ENCODE measurements around the gene SNX20. TPM values are rescaled to one million over a fixed set of nuclear protein-coding genes. Genes with fewer than 3 reads are reported as not detected.

The SNX20 gene
- total and polyA plus RNA-seq, 2 of the 4 experiments (the other 2 are of a cell fraction), result not detected

DNA sequence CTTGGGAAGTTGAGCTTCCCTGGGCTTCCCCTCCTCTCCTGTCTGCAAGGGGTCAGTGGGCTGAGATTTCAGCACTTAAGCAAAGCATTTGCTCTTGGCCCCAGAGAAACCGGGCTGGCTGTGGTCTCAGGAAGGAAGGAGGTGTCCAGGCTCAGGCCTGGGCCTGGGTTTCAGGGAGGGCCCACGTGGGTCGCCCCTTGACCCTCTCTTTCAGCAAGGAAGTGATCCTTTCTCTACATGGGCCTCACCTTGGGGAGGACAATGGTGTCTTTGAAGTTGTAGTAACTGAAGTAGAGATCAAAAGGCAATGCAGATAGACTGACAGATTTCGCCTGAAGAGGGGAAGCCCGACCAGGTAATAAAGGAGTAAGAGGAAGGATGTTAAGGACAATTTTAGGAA lies 15.0 kb upstream of the SNX20 start:
- intact Hi-C loops (cut with micrococcal nuclease), result no loop called here
- Histone ChIP-seq H2AK5ac (ENCODE audit: low read depth, low read length) (no peak overlapping the region), H3K14ac (replicated peaks; ENCODE audit: low read depth, low read length) (no peak overlapping the region), H3K9me3 (ENCODE audit: control insufficient read depth, insufficient read depth, low read length) (no peaks in the 10 kb centered on the region), H3K4me2 (ENCODE audit: low read depth, low read length) (no peak overlapping the region), H2BK20ac (ENCODE audit: low read depth, low read length) (no peak overlapping the region), H4K91ac (ENCODE audit: insufficient read depth, low read depth, low read length) (no peak overlapping the region), H3K4me3 (ENCODE audit: insufficient read depth, low read depth, low read length) (no peak overlapping the region), H3K79me1 (ENCODE audit: low read depth in 1 of 2, low read length in 2 of 2) (no peaks in the 10 kb centered on the region), H3K18ac (ENCODE audit: low read depth, low read length) (no peak overlapping the region), H2BK120ac (ENCODE audit: low read depth, low read length) (no peak overlapping the region), H4K20me1 (ENCODE audit: insufficient read depth, low read length) (no peaks in the 10 kb centered on the region), H3K4me1 (ENCODE audit: control insufficient read depth, insufficient read depth, low read length) (no peaks in the 10 kb centered on the region), H3K4ac (ENCODE audit: low read depth, low read length) (no peak overlapping the region), H3K36me3 (ENCODE audit: control insufficient read depth, insufficient read depth, low read length) (no peaks in the 10 kb centered on the region), H4K8ac (ENCODE audit: low read depth in 2 of 2, low read length in 2 of 2) (no peak overlapping the region), H3K9me1 (ENCODE audit: insufficient read depth, low read length) (0 out of 2 replicates have a peak, but pooled peaks cover 4% of the 10 kb centered on the region), H2AK9ac (replicated peaks; ENCODE audit: low read depth, low read length, poor library complexity) (no peak overlapping the region), H3K56ac (ENCODE audit: extremely low read depth, insufficient read depth, low read length) (no peak overlapping the region), H3K9ac (ENCODE audit: low read depth, low read length) (no peak overlapping the region), H3K23ac (ENCODE audit: low read depth, low read length) (no peak overlapping the region), H2BK5ac (ENCODE audit: low read depth, low read length, poor library complexity, severe bottlenecking) (no peak overlapping the region), H3K27ac (ENCODE audit: insufficient read depth, low read length) (no peak overlapping the region), H2BK15ac (ENCODE audit: low read depth, low read length) (no peak overlapping the region), H2AFZ (replicated peaks; ENCODE audit: low read length, poor library complexity) (no peak overlapping the region), H4K5ac (ENCODE audit: low read depth, low read length) (no peak overlapping the region), H3K27me3 (ENCODE audit: control insufficient read depth, insufficient read depth, low read length) (peaks cover 15% of the 10 kb centered on the region)
- WGBS, 2 experiments (ENCODE audit: extremely low coverage in 2 of 2, insufficient read length in 1 of 2), result no CpG with 5 or more reads among the region's 5 CpGs
- in situ Hi-C loops (cut with MboI; ENCODE audit: low sequenced_read_pairs), result no loop called here
- dilution Hi-C loops (cut with HindIII; ENCODE audit: low sequenced_read_pairs, unreplicated experiment), result no loop called here
- TF ChIP-seq RAD21 (IDR thresholded peaks at IDR 0.05; ENCODE audit: low read length) (no peak), POLR2A (IDR thresholded peaks at IDR 0.05; ENCODE audit: low read depth, low read length) (no peak), MXI1 (IDR thresholded peaks at IDR 0.05; ENCODE audit: borderline replicate concordance, low read depth, low read length) (no peak)
- TF ChIP-seq, protein P1, sequence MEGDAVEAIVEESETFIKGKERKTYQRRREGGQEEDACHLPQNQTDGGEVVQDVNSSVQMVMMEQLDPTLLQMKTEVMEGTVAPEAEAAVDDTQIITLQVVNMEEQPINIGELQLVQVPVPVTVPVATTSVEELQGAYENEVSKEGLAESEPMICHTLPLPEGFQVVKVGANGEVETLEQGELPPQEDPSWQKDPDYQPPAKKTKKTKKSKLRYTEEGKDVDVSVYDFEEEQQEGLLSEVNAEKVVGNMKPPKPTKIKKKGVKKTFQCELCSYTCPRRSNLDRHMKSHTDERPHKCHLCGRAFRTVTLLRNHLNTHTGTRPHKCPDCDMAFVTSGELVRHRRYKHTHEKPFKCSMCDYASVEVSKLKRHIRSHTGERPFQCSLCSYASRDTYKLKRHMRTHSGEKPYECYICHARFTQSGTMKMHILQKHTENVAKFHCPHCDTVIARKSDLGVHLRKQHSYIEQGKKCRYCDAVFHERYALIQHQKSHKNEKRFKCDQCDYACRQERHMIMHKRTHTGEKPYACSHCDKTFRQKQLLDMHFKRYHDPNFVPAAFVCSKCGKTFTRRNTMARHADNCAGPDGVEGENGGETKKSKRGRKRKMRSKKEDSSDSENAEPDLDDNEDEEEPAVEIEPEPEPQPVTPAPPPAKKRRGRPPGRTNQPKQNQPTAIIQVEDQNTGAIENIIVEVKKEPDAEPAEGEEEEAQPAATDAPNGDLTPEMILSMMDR (conservative IDR thresholded peaks at IDR 0.05; ENCODE audit: low read depth, low read length), result no peak
- no TSS peak for BruUV-seq (replicated peaks)
- POLR2A ChIA-PET (ENCODE audit: unreplicated experiment), result no interaction called here
- ATAC-seq (ENCODE audit: low read depth) (no peak), DNase-seq (no peak)
- CTCF ChIA-PET, result no interaction called here

Measured in IMR-90 (cell line).